GM23248 (cell line): ENCODE measurements around the gene YPEL2. TPM values are rescaled to one million over a fixed set of nuclear protein-coding genes. Genes with fewer than 3 reads are reported as not detected.

Source experiments
- DNase-seq: peaks from one replicate; pipeline ENCODE4 v3.0.0-alpha.2; 2015
- H2AFZ ChIP-seq: fragments of 200-600 bp; sonication (generic); 2 replicates; pipeline ENCODE4 v1.6.1; 2016; ENCODE audit warnings: antibody characterized with exemption
- H3F3A ChIP-seq: fragments of 200-600 bp; sonication (generic); 2 replicates; pipeline ENCODE4 v1.6.1; 2016; ENCODE audit warnings: mild to moderate bottlenecking, antibody characterized with exemption, mixed run types; ENCODE audit not compliant: insufficient read depth
- H3K27ac ChIP-seq: fragments of 200-600 bp; sonication (generic); 2 replicates; pipeline ENCODE4 v1.5.1; 2016; ENCODE audit warnings: mild to moderate bottlenecking
- H3K27me3 ChIP-seq: fragments of 200-600 bp; sonication (generic); replicated peaks from 2 replicates; pipeline ENCODE4 v1.6.1; 2016; ENCODE audit warnings: mild to moderate bottlenecking; ENCODE audit not compliant: insufficient read depth
- H3K36me3 ChIP-seq: fragments of 200-600 bp; sonication (generic); 2 replicates; pipeline ENCODE4 v1.6.1; 2016; ENCODE audit warnings: low read depth, mild to moderate bottlenecking
- H3K4me1 ChIP-seq: fragments of 200-600 bp; sonication (generic); 2 replicates; pipeline ENCODE4 v1.6.1; 2016; ENCODE audit warnings: mild to moderate bottlenecking; ENCODE audit not compliant: insufficient read depth
- H3K4me2 ChIP-seq: fragments of 200-600 bp; sonication (generic); one replicate; pipeline ENCODE4 v1.6.1; 2016; ENCODE audit warnings: mild to moderate bottlenecking; ENCODE audit not compliant: unreplicated experiment
- H3K4me3 ChIP-seq: fragments of 200-600 bp; sonication (generic); 2 replicates; pipeline ENCODE4 v1.5.1; 2016; ENCODE audit warnings: mild to moderate bottlenecking
- H3K79me2 ChIP-seq: fragments of 200-600 bp; sonication (generic); 2 replicates; pipeline ENCODE4 v1.6.1; 2016; ENCODE audit warnings: mild to moderate bottlenecking; ENCODE audit not compliant: insufficient read depth
- H3K9ac ChIP-seq: fragments of 200-600 bp; sonication (generic); 2 replicates; pipeline ENCODE4 v1.6.1; 2016; ENCODE audit warnings: mild to moderate bottlenecking
- H3K9me2 ChIP-seq: fragments of 200-600 bp; sonication (generic); 2 replicates; pipeline ENCODE4 v1.6.1; 2016; ENCODE audit warnings: mixed run types, mild to moderate bottlenecking, moderate library complexity; ENCODE audit not compliant: insufficient read depth
- H3K9me3 ChIP-seq: fragments of 200-600 bp; sonication (generic); one replicate; pipeline ENCODE4 v1.6.1; 2017; ENCODE audit warnings: low read depth
- H4K20me1 ChIP-seq: fragments of 200-600 bp; sonication (generic); 2 replicates; pipeline ENCODE4 v1.6.0; 2016; ENCODE audit not compliant: insufficient read depth
- EZH2 ChIP-seq: fragments of 200-600 bp; sonication (generic); IDR thresholded peaks from 2 replicates; pipeline ENCODE4 v1.6.1; 2018; ENCODE audit warnings: antibody characterized with exemption, mild to moderate bottlenecking; ENCODE audit not compliant: insufficient read depth, poor library complexity, severe bottlenecking
- EZH2phosphoT487 ChIP-seq: fragments of 200-600 bp; sonication (generic); IDR thresholded peaks from 2 replicates; pipeline ENCODE4 v1.6.1; 2018; ENCODE audit warnings: antibody characterized with exemption, moderate library complexity, mild to moderate bottlenecking, low read depth; ENCODE audit not compliant: insufficient read depth
- WGBS, 2 experiments: methylation state at CpG; one replicate each; pipeline ENCODE4 v1.1.6; 2015 to 2017; ENCODE audit warnings: low lambda C conversion rate in 2 of 2, low coverage in 1 of 2; ENCODE audit errors: missing lambda C conversion rate in 2 of 2; 5-methylcytosine and 5-hydroxymethylcytosine counted together
- in situ Hi-C: fragments of 300-500 bp; cut with MboI; formaldehyde crosslinking; loops from 2 replicates; pipeline ENCODE4 v1.15.0; 2020
- polyA plus RNA-seq: library from polyadenylated mRNA; unstranded; fragments of >200 nt; fragmentation: Nextera tagmentation; extraction: Ambion mirVana; gene quantifications from 2 replicates; pipeline ENCODE4 v1.2.1, GENCODE V29; 2016
- total RNA-seq: library from RNA; depleted of rRNA; stranded (reverse); fragments of >200 nt; shearing (Covaris generic); gene quantifications from 2 replicates; pipeline ENCODE4 v1.2.3, GENCODE V29; 2014

The YPEL2 gene
- total and polyA plus RNA-seq, 2 experiments from 2014 or later: 5.8 to 9.6 TPM

GRCh38 chr17:59370593-59371299 is 39.3 kb downstream of the YPEL2 start:
- Histone ChIP-seq H4K20me1 (no peaks in the 10 kb centered on the region), H3K9ac (peak overlapping the region; percentile 74; the same call in 1 of the 2 replicates), H3K9me3 (no peaks in the 10 kb centered on the region), H3K79me2 (peaks cover 62% of the 10 kb centered on the region), H3F3A (peaks cover 47% of the 10 kb centered on the region), H3K36me3 (no peaks in the 10 kb centered on the region), H3K9me2 (no peaks in the 10 kb centered on the region), H3K27ac (peak overlapping the region; percentile 96), H3K27me3 (no peaks in the 10 kb centered on the region), H2AFZ (no peak overlapping the region), H3K4me1 (peaks cover 82% of the 10 kb centered on the region), H3K4me3 (no peak overlapping the region), H3K4me2 (peak overlapping the region; percentile 6)
- DNase-seq: no peak
- in situ Hi-C loops: no loop called here
- WGBS, 2 experiments: 66 to 71% methylated on average over 10 of the region's 10 CpGs
- TF ChIP-seq EZH2phosphoT487 (no peak), EZH2 (no peak)

DNA sequence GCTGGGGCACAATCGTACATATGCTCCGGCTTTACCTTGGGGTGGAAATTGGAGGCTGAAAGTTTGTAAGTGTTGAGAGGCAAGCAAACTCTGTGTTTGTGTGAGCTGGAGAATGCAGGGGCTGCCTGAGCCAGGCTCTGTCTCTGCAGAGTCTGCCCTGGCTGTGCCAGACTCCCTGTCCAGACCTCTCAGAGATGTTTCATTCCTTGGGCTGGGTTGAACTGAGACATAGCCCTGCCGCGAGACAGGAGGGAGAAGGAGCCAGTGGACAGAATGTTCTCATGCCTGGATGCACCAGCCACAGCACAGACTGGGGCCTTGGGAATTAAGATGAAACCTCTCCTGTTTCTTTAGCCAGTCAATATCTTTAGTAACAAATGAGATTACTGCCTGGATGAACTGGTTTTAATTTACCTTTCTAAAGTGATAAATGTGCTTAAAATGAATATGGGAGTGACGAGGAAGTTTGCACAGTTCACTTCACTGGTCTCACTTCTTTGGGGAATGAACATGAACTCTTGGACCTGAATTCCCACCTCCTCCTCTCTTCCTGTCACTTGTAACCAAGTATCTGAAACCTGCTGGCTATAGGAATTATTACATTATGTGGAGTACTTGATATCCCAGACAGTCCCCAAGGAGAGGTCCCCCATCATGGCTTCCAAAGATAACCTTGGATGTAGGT is 40.1 kb downstream of the YPEL2 start:
- Histone ChIP-seq H4K20me1 (no peaks in the 10 kb centered on the region), H3K27me3 (no peaks in the 10 kb centered on the region), H3K4me1 (peaks cover 86% of the 10 kb centered on the region), H2AFZ (peak overlapping the region; percentile 31), H3K4me2 (peak overlapping the region; percentile 55), H3K9me3 (no peaks in the 10 kb centered on the region), H3K36me3 (no peaks in the 10 kb centered on the region), H3K4me3 (no peak overlapping the region; the same call in 1 of the 2 replicates), H3K9ac (peak overlapping the region; percentile 74), H3K79me2 (peaks cover 61% of the 10 kb centered on the region), H3F3A (peaks cover 50% of the 10 kb centered on the region), H3K27ac (peak overlapping the region; percentile 96), H3K9me2 (no peaks in the 10 kb centered on the region)
- DNase-seq: peak; percentile 72
- in situ Hi-C loops: no loop called here
- no peak for TF ChIP-seq EZH2
- TF ChIP-seq EZH2phosphoT487: no peak
- 14 to 21% methylated on average over 5 of the region's 5 CpGs for WGBS, 2 experiments

DNA sequence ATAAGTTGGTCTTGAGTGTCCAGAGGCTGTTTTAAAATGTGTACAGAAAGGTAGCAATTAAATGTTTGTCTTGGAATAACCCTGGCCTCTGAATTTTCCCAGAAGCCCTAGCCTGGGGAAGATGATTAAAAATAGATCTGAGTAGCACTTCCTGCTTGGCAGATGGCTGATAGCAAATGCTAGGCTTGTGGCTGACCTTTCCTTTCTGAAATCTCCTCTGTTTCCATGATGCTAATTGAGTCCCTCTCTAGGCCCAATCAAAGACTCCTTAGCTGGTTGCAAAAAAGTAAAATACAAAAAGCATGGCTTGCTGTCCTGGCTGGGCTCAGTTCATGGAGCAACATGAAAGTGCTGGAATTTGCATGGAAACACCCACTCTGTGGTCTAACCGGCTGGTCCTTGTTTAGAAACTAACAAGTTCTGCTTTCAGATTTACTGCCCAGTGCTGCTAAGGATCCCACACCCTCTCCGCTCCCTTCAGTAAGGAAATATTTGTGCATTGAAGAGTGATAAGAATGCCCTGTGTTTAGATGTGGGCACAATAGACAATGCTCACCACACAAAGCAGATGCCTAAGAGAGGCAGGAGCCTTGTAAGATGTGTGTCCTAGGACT is 40.8 kb downstream of the YPEL2 start:
- Histone ChIP-seq H3K4me3 (no peak overlapping the region; the same call in 1 of the 2 replicates), H3K9me2 (no peaks in the 10 kb centered on the region), H3K79me2 (peaks cover 61% of the 10 kb centered on the region), H2AFZ (peak overlapping the region; percentile 31), H3K27me3 (no peaks in the 10 kb centered on the region), H4K20me1 (no peaks in the 10 kb centered on the region), H3F3A (peaks cover 50% of the 10 kb centered on the region), H3K27ac (peak overlapping the region; percentile 96), H3K36me3 (no peaks in the 10 kb centered on the region), H3K4me2 (peak overlapping the region; percentile 55), H3K9me3 (no peaks in the 10 kb centered on the region), H3K9ac (peak overlapping the region; percentile 74), H3K4me1 (peaks cover 86% of the 10 kb centered on the region)
- WGBS, 2 experiments: 26 to 29% methylated on average over 2 of the region's 2 CpGs
- DNase-seq: peak; percentile 81
- TF ChIP-seq EZH2phosphoT487: no peak
- no peak for TF ChIP-seq EZH2
- in situ Hi-C loops: no loop called here

DNA sequence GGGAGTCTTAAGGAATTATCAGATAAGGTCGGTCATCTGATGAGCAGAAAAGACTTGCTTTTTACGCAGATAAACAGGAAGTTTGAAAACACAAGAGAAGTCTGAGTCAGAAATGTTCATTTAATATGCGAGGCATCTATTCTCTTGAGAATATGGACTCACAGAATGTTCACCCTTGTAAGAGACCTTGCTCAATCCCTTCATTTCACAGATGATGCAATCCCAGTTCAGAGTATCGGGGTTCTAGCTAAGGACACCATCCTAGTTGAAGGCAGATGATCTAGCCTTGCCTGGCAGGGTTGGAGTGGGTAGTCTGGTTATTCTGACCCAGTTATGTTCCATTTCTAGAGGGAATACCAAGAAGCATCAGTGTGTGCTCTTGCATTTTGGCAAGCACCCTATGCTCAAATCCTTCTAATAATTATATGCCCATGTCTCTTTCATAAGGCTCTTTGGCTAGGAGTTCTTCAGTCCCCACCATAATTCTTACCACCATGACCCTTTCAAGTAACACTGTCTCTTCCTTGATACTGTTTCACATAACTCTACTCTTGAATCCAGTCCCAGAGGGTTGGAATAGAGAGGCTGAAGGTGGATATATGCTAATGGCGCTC is 42.5 kb downstream of the YPEL2 start:
- peak; percentile 95 for DNase-seq
- H3K27me3 ChIP-seq: no peaks in the 10 kb centered on the region
- peaks cover 45% of the 10 kb centered on the region for H3K79me2 ChIP-seq
- no peaks in the 10 kb centered on the region for H3K36me3 ChIP-seq
- TF ChIP-seq EZH2phosphoT487: no peak
- TF ChIP-seq EZH2: no peak
- peaks cover 50% of the 10 kb centered on the region for H3F3A ChIP-seq
- in situ Hi-C loops: no loop called here
- peaks cover 86% of the 10 kb centered on the region for H3K4me1 ChIP-seq
- H4K20me1 ChIP-seq: no peaks in the 10 kb centered on the region
- WGBS, 2 experiments: 20 to 21% methylated on average over 5 of the region's 5 CpGs
- peak overlapping the region; percentile 80 for H3K4me2 ChIP-seq
- peak overlapping the region; percentile 30 for H3K4me3 ChIP-seq
- H3K9ac ChIP-seq: peak overlapping the region; percentile 74
- no peaks in the 10 kb centered on the region for H3K9me2 ChIP-seq
- peak overlapping the region; percentile 72 for H2AFZ ChIP-seq
- H3K27ac ChIP-seq: peak overlapping the region; percentile 96
- no peaks in the 10 kb centered on the region for H3K9me3 ChIP-seq
